Left hindlimb (tissue), 1 donor: ENCODE results near the gene PSMC3IP.

Experiments
- DNase-seq: peaks from one replicate; pipeline ENCODE4 v3.0.0-alpha.2; 2018

Gene PSMC3IP

GRCh38 chr17:42584880-42585279, 7.4 kb upstream of the PSMC3IP start:
- DNase-seq: no peak

- no peak for DNase-seq
Measured at GRCh38 chr17:42581744-42582270, 4.3 kb upstream of the PSMC3IP start.

GRCh38 chr17:42579794-42580551, 2.4 kb upstream of the PSMC3IP start:
- no peak for DNase-seq

GRCh38 chr17:42578282-42578869, 847 bp upstream of the PSMC3IP start:
- peak; percentile 83 for DNase-seq

- DNase-seq: no peak
Measured at GRCh38 chr17:42577140-42577531, 393 bp downstream of the PSMC3IP start.

- DNase-seq: no peak
Measured at GRCh38 chr17:42574463-42574862, 3.1 kb downstream of the PSMC3IP start.

- no peak for DNase-seq
Measured at GRCh38 chr17:42573095-42573494, 4.4 kb downstream of the PSMC3IP start.

- no peak for DNase-seq
Measured at GRCh38 chr17:42571435-42572225, 5.9 kb downstream of the PSMC3IP start.

GRCh38 chr17:42568341-42569111, 9.0 kb downstream of the PSMC3IP start:
- DNase-seq: no peak

- DNase-seq: peak; percentile 93
Measured at GRCh38 chr17:42566883-42567573, 10.5 kb downstream of the PSMC3IP start, which contains the start of gene MLX. TSS of gene MLX (plus strand) at chr17:42567100. CDS start at chr17:42567125, 25 bp downstream.

GRCh38 chr17:42566215-42566882, 11.2 kb downstream of the PSMC3IP start:
- no peak for DNase-seq

- DNase-seq: no peak
Measured at GRCh38 chr17:42565523-42566214, 11.9 kb downstream of the PSMC3IP start.

GRCh38 chr17:42564815-42565522, 12.6 kb downstream of the PSMC3IP start:
- DNase-seq: no peak

GRCh38 chr17:42563950-42564349, 13.6 kb downstream of the PSMC3IP start:
- no peak for DNase-seq

GRCh38 chr17:42563543-42563942, 14.0 kb downstream of the PSMC3IP start:
- no peak for DNase-seq

GRCh38 chr17:42563143-42563509, 14.4 kb downstream of the PSMC3IP start:
- DNase-seq: no peak

GRCh38 chr17:42562388-42563142, 15.0 kb downstream of the PSMC3IP start:
- no peak for DNase-seq

GRCh38 chr17:42561897-42562387, 15.6 kb downstream of the PSMC3IP start, which contains the start of gene COASY:
TSS of gene COASY (plus strand) at chr17:42562148. CDS start at chr17:42562623, 475 bp downstream.
- peak; percentile 96 for DNase-seq

GRCh38 chr17:42560246-42560645, 17.3 kb downstream of the PSMC3IP start:
- no peak for DNase-seq
